ENCODE results near the gene TMEM132C. TPM values are rescaled to one million over a fixed set of nuclear protein-coding genes. Genes with fewer than 3 reads are reported as not detected.

TMEM132C gene
- total and polyA plus RNA-seq, 2 of the 13 experiments (the other 11 are each of a cell fraction or from before 2014, with no cell fraction given): not detected

DNA sequence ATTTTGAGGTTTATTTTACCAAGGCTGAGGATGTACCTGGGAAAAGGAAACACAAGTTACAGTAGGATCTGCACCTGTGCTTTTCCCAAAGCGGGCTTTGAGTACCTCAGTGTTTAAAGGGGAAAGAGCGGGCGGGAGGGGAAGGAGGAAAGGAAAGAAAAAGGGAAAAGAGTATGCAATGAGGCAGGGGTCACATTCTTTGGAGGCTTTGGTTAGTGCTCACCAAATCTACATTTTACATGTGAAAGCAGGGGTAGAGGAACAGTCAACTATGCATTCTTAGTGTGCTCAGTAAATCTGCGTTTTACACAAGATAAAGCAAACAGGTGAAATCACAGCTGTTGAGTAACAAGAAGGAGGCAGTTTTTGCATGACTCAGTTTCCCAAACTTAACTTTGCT lies 242.2 kb downstream of the TMEM132C start:
- no peak for FAIRE-seq
- no TSS peak for BruUV-seq (replicated peaks)
- H3K4me2 ChIP-seq (ENCODE audit: low read depth, low read length): no peak overlapping the region
- no peaks in the 10 kb centered on the region for H4K20me1 ChIP-seq (ENCODE audit: insufficient read depth, low read length)
- ChIA-PET CTCF (ENCODE audit: low intra/inter-chr PET ratio, low total read pairs) (no interaction called here), POLR2A (no interaction called here)
- no peak for DNase-seq (ENCODE audit: low spot score)
- no peak overlapping the region for H2AFZ ChIP-seq (ENCODE audit: low read length)
- H3K79me2 ChIP-seq (ENCODE audit: insufficient read depth, low read length): no peaks in the 10 kb centered on the region
- H3K27me3 ChIP-seq (ENCODE audit: control insufficient read depth in 1 of 2, insufficient read depth in 2 of 2, low read length in 2 of 2): no peaks in the 10 kb centered on the region
- no peak overlapping the region for H3K27ac ChIP-seq (ENCODE audit: extremely low read length, insufficient read depth, low read length)
- intact Hi-C loops (cut with micrococcal nuclease; ENCODE audit: unreplicated experiment): no loop called here
- no peak overlapping the region for H3K9ac ChIP-seq (ENCODE audit: insufficient read depth, low read depth, low read length)
- 2% methylated on average over 4 of the region's 4 CpGs for WGBS (ENCODE audit: low lambda C conversion rate)
- in situ Hi-C loops (cut with HindIII; ENCODE audit: extremely low pct_ligation_motif_present, low pct_unique_long_range_greater_than_20kb): no loop called here
- H3K4me3 ChIP-seq (replicated peaks in 1 of 3; ENCODE audit: insufficient read depth in 1 of 3, low read depth in 2 of 3, low read length in 3 of 3): no peak overlapping the region
- H3K9me3 ChIP-seq (ENCODE audit: low read length): peaks cover 35% of the 10 kb centered on the region; the same call in 1 of the 2 replicates
- no peaks in the 10 kb centered on the region for H3K4me1 ChIP-seq (ENCODE audit: insufficient read depth, low read length)
- ATAC-seq: no peak
- no peaks in the 10 kb centered on the region for H3K36me3 ChIP-seq (replicated peaks in 1 of 2; ENCODE audit: control insufficient read depth in 1 of 2, insufficient read depth in 2 of 2, low read length in 2 of 2)
- TF ChIP-seq ZNF597 (CRISPR knock-in tag; IDR thresholded peaks at IDR 0.05) (no peak), SALL1 (CRISPR knock-in tag; IDR thresholded peaks at IDR 0.05) (no peak), MIER2 (CRISPR knock-in tag; IDR thresholded peaks at IDR 0.05) (no peak), KMT2B (CRISPR knock-in tag; IDR thresholded peaks at IDR 0.05) (no peak)

DNA sequence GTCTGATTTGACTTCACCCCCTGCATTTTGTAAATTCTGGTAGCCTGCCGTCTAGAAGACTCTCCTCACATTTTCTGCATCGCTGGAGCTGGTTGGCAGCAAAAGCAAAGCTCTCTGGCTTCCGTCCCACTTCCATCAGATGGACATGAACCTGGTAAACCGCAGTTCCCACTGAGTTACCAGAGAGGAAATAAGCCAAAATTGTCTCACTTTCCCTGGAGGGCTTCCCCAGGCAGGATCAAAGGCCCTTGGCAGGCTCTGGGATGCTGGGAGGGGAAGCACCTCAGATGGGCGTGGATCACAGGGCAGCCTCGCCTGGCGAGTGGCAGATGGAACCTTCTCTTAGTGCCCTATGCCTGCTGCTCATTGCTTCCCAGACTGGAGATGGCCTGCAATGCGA lies 243.5 kb downstream of the TMEM132C start:
- in situ Hi-C loops (cut with HindIII; ENCODE audit: extremely low pct_ligation_motif_present, low pct_unique_long_range_greater_than_20kb): no loop called here
- H2AFZ ChIP-seq (ENCODE audit: low read length): no peak overlapping the region
- ChIA-PET CTCF (ENCODE audit: low intra/inter-chr PET ratio, low total read pairs) (no interaction called here), POLR2A (no interaction called here)
- no peaks in the 10 kb centered on the region for H3K4me1 ChIP-seq (ENCODE audit: insufficient read depth, low read length)
- H3K27ac ChIP-seq (ENCODE audit: extremely low read length, insufficient read depth, low read length): no peak overlapping the region
- no TSS peak for BruUV-seq (replicated peaks)
- no peaks in the 10 kb centered on the region for H3K36me3 ChIP-seq (replicated peaks in 1 of 2; ENCODE audit: control insufficient read depth in 1 of 2, insufficient read depth in 2 of 2, low read length in 2 of 2)
- H3K79me2 ChIP-seq (ENCODE audit: insufficient read depth, low read length): no peaks in the 10 kb centered on the region
- H3K9ac ChIP-seq (ENCODE audit: insufficient read depth, low read depth, low read length): no peak overlapping the region
- no peak for DNase-seq (ENCODE audit: low spot score)
- 18% methylated on average over 5 of the region's 8 CpGs for WGBS (ENCODE audit: low lambda C conversion rate)
- no peak for ATAC-seq
- intact Hi-C loops (cut with micrococcal nuclease; ENCODE audit: unreplicated experiment): no loop called here
- no peaks in the 10 kb centered on the region for H4K20me1 ChIP-seq (ENCODE audit: insufficient read depth, low read length)
- H3K27me3 ChIP-seq (ENCODE audit: control insufficient read depth in 1 of 2, insufficient read depth in 2 of 2, low read length in 2 of 2): peaks cover 0 to 5% of the 10 kb centered on the region in 2 experiments; a peak in 1 of 5 replicates
- no peak overlapping the region for H3K4me2 ChIP-seq (ENCODE audit: low read depth, low read length)
- no peak for FAIRE-seq
- no peak overlapping the region for H3K4me3 ChIP-seq (replicated peaks in 1 of 3; ENCODE audit: insufficient read depth in 1 of 3, low read depth in 2 of 3, low read length in 3 of 3)
- TF ChIP-seq ZNF17 (CRISPR knock-in tag; IDR thresholded peaks at IDR 0.05) (no peak), NFRKB (IDR thresholded peaks at IDR 0.05) (no peak)
- H3K9me3 ChIP-seq (ENCODE audit: low read length): peaks cover 25% of the 10 kb centered on the region; the same call in 1 of the 2 replicates
